Stimulated activated CD8-positive, alpha-beta memory T cell treated with anti-CD3 and anti-CD28 coated beads, Interleukin-4, amount 100 ng/mL, for 24 hours (primary cell): ENCODE results near the gene GPC4.
"Not testable (repeated sequence)": the region's sequence is repeated elsewhere in the genome, so short reads cannot be mapped to it uniquely, and the experiment has no call there.

Source experiments
- DNase-seq: peaks from one replicate; pipeline ENCODE4 v3.0.0-alpha.2; 2020; ENCODE audit warnings: low read depth

The GPC4 gene

GRCh38 chrX:133305348-133305747, 109.9 kb downstream of the GPC4 start:
- no peak for DNase-seq

GRCh38 chrX:133302775-133303445, 112.4 kb downstream of the GPC4 start:
- no peak for DNase-seq

GRCh38 chrX:133300591-133300990, 114.7 kb downstream of the GPC4 start:
- DNase-seq: no peak

- DNase-seq: no peak
These were observed 118.0 kb downstream of the GPC4 start for GRCh38 chrX:133297284-133297683.

GRCh38 chrX:133294126-133294525, 121.2 kb downstream of the GPC4 start:
- DNase-seq: no peak

- DNase-seq: no peak
These were observed 125.2 kb downstream of the GPC4 start for GRCh38 chrX:133290076-133290475.

- DNase-seq: no peak
These were observed 127.4 kb downstream of the GPC4 start for GRCh38 chrX:133287860-133288259.

GRCh38 chrX:133285341-133285740, 129.9 kb downstream of the GPC4 start:
- DNase-seq: no peak

GRCh38 chrX:133279112-133279730, 136.1 kb downstream of the GPC4 start:
- DNase-seq: not testable (repeated sequence)

GRCh38 chrX:133273180-133273579, 142.1 kb downstream of the GPC4 start:
- no peak for DNase-seq

GRCh38 chrX:133269168-133269567, 146.1 kb downstream of the GPC4 start:
- DNase-seq: no peak

GRCh38 chrX:133267621-133268020, 147.7 kb downstream of the GPC4 start:
- DNase-seq: no peak

- DNase-seq: no peak
These were observed 150.0 kb downstream of the GPC4 start for GRCh38 chrX:133265331-133265730.

- no peak for DNase-seq
These were observed 156.8 kb downstream of the GPC4 start for GRCh38 chrX:133258481-133258880.

- DNase-seq: no peak
These were observed 160.6 kb downstream of the GPC4 start for GRCh38 chrX:133254666-133255065.

- DNase-seq: no peak
These were observed 164.1 kb downstream of the GPC4 start for GRCh38 chrX:133251204-133251603.

- DNase-seq: no peak
These were observed 164.8 kb downstream of the GPC4 start for GRCh38 chrX:133250184-133251100.
